NT2/D1 (cell line): ENCODE measurements around the gene KCTD3.

Source experiments
- DNase-seq: peaks from one replicate; pipeline ENCODE4 v3.0.0-alpha.2; 2011; ENCODE audit warnings: low read depth, low spot score
- H3K27me3 ChIP-seq: 2 replicates; pipeline ENCODE4 v1.6.0; 2011; ENCODE audit warnings: mild to moderate bottlenecking; ENCODE audit not compliant: insufficient read length, insufficient read depth
- H3K36me3 ChIP-seq: 2 replicates; pipeline ENCODE4 v1.6.1; 2011; ENCODE audit warnings: mild to moderate bottlenecking, low read length, mixed read lengths; ENCODE audit not compliant: insufficient read depth, insufficient read length
- H3K4me1 ChIP-seq: 2 replicates; pipeline ENCODE4 v1.5.1; 2011; ENCODE audit not compliant: insufficient read depth, insufficient read length
- H3K4me3 ChIP-seq: 2 replicates; pipeline ENCODE4 v1.5.1; 2011; ENCODE audit warnings: low read depth; ENCODE audit not compliant: insufficient read length
- H3K9ac ChIP-seq: 2 replicates; pipeline ENCODE4 v1.6.0; 2011; ENCODE audit warnings: low read depth; ENCODE audit not compliant: insufficient read length
- H3K9me3 ChIP-seq: 2 replicates; pipeline ENCODE4 v1.5.1; 2011; ENCODE audit warnings: mild to moderate bottlenecking, low read length; ENCODE audit not compliant: insufficient read depth
- SUZ12 ChIP-seq: IDR thresholded peaks from 2 replicates; pipeline ENCODE4 v1.6.1; 2011; ENCODE audit not compliant: insufficient read length, insufficient read depth; ENCODE audit errors: extremely low read depth
- YY1 ChIP-seq: IDR thresholded peaks from 2 replicates; pipeline ENCODE4 v1.6.1; 2011; ENCODE audit not compliant: insufficient read length, insufficient read depth
- ZNF274 ChIP-seq: IDR thresholded peaks from 2 replicates; pipeline ENCODE4 v1.6.1; 2011; ENCODE audit warnings: mild to moderate bottlenecking, low read depth, low read length

Gene KCTD3

GRCh38 chr1:215557992-215558626 lies 9.0 kb upstream of the KCTD3 start:
- no peak overlapping the region for H3K4me3 ChIP-seq
- TF ChIP-seq SUZ12: no peak
- no peak for TF ChIP-seq YY1
- H3K27me3 ChIP-seq: no peaks in the 10 kb centered on the region
- no peak overlapping the region for H3K9ac ChIP-seq
- H3K4me1 ChIP-seq: peaks cover 7% of the 10 kb centered on the region
- no peak for DNase-seq
- no peaks in the 10 kb centered on the region for H3K36me3 ChIP-seq
- no peaks in the 10 kb centered on the region for H3K9me3 ChIP-seq

GRCh38 chr1:215567491-215568298 lies 591 bp downstream of the KCTD3 start:
- Histone ChIP-seq H3K9me3 (no peaks in the 10 kb centered on the region), H3K27me3 (no peaks in the 10 kb centered on the region), H3K4me3 (peak overlapping the region; percentile 80), H3K36me3 (no peaks in the 10 kb centered on the region), H3K9ac (peak overlapping the region; percentile 94), H3K4me1 (no peaks in the 10 kb centered on the region)
- TF ChIP-seq SUZ12: no peak
- no peak for TF ChIP-seq YY1
- TF ChIP-seq ZNF274: no peak
- DNase-seq: peak; percentile 56

GRCh38 chr1:215568299-215568692 lies 1.2 kb downstream of the KCTD3 start:
- TF ChIP-seq YY1 (no peak), SUZ12 (no peak), ZNF274 (no peak)
- Histone ChIP-seq H3K9me3 (no peaks in the 10 kb centered on the region), H3K27me3 (no peaks in the 10 kb centered on the region), H3K4me1 (no peaks in the 10 kb centered on the region), H3K9ac (peak overlapping the region; percentile 94), H3K36me3 (no peaks in the 10 kb centered on the region), H3K4me3 (peak overlapping the region; percentile 80)
- no peak for DNase-seq

- Histone ChIP-seq H3K4me3 (no peak overlapping the region), H3K4me1 (no peaks in the 10 kb centered on the region), H3K27me3 (no peaks in the 10 kb centered on the region), H3K9ac (peak overlapping the region; percentile 7), H3K36me3 (peaks cover 3% of the 10 kb centered on the region), H3K9me3 (no peaks in the 10 kb centered on the region)
- no peak for DNase-seq
- TF ChIP-seq YY1: no peak
- TF ChIP-seq ZNF274: no peak
- TF ChIP-seq SUZ12: no peak
Measured at GRCh38 chr1:215569986-215570824, 3.1 kb downstream of the KCTD3 start.

GRCh38 chr1:215581896-215582295 lies 14.8 kb downstream of the KCTD3 start:
- no peak overlapping the region for H3K4me3 ChIP-seq
- no peaks in the 10 kb centered on the region for H3K27me3 ChIP-seq
- no peak overlapping the region for H3K9ac ChIP-seq
- TF ChIP-seq ZNF274 (no peak), YY1 (no peak)
- no peak for DNase-seq
- no peaks in the 10 kb centered on the region for H3K4me1 ChIP-seq
- peaks cover 67% of the 10 kb centered on the region for H3K36me3 ChIP-seq
- peaks cover 11% of the 10 kb centered on the region; the same call in 1 of the 2 replicates for H3K9me3 ChIP-seq

- H3K9ac ChIP-seq: no peak overlapping the region
- H3K9me3 ChIP-seq: peaks cover 11% of the 10 kb centered on the region; the same call in 1 of the 2 replicates
- peak; percentile 22 for DNase-seq
- no peaks in the 10 kb centered on the region for H3K4me1 ChIP-seq
- no peak overlapping the region for H3K4me3 ChIP-seq
- H3K27me3 ChIP-seq: no peaks in the 10 kb centered on the region
- no peak for TF ChIP-seq SUZ12
- TF ChIP-seq YY1: no peak
- TF ChIP-seq ZNF274: no peak
- peaks cover 53% of the 10 kb centered on the region for H3K36me3 ChIP-seq
Measured at GRCh38 chr1:215583185-215583749, 16.2 kb downstream of the KCTD3 start.
